ENCODE results near the gene RASD1.

Gene RASD1

GRCh38 chr17:17527534-17527933 is 31.3 kb upstream of the RASD1 start:
- no peak for DNase-seq (ENCODE audit: low read depth in 2 of 2)

- DNase-seq (ENCODE audit: low read depth in 2 of 2), result no peak
Measured at GRCh38 chr17:17526369-17526768, 30.2 kb upstream of the RASD1 start.

GRCh38 chr17:17525956-17526355 is 29.8 kb upstream of the RASD1 start:
- DNase-seq (ENCODE audit: low read depth in 2 of 2), result no peak

GRCh38 chr17:17525311-17525710 is 29.1 kb upstream of the RASD1 start:
- no peak for DNase-seq (ENCODE audit: low read depth in 2 of 2)

GRCh38 chr17:17523731-17524490 is 27.7 kb upstream of the RASD1 start:
- DNase-seq (ENCODE audit: low read depth in 2 of 2), result no peak

- no peak for DNase-seq (ENCODE audit: low read depth in 2 of 2)
Measured at GRCh38 chr17:17523001-17523730, 27.0 kb upstream of the RASD1 start.

GRCh38 chr17:17520599-17521232 is 24.5 kb upstream of the RASD1 start:
- DNase-seq (ENCODE audit: low read depth in 2 of 2), result no peak

- DNase-seq (ENCODE audit: low read depth in 2 of 2), result no peak
Measured at GRCh38 chr17:17519886-17520285, 23.7 kb upstream of the RASD1 start.

GRCh38 chr17:17518951-17519350 is 22.8 kb upstream of the RASD1 start:
- DNase-seq (ENCODE audit: low read depth in 2 of 2), result no peak

GRCh38 chr17:17518014-17518413 is 21.8 kb upstream of the RASD1 start:
- no peak for DNase-seq (ENCODE audit: low read depth in 2 of 2)

- no peak for DNase-seq (ENCODE audit: low read depth in 2 of 2)
Measured at GRCh38 chr17:17516941-17517720, 20.9 kb upstream of the RASD1 start.

- no peak for DNase-seq (ENCODE audit: low read depth in 2 of 2)
Measured at GRCh38 chr17:17515934-17516930, 20.0 kb upstream of the RASD1 start.

- no peak for DNase-seq (ENCODE audit: low read depth in 2 of 2)
Measured at GRCh38 chr17:17514993-17515933, 19.1 kb upstream of the RASD1 start.

GRCh38 chr17:17514361-17514992 is 18.3 kb upstream of the RASD1 start:
- DNase-seq (ENCODE audit: low read depth in 2 of 2), result no peak

GRCh38 chr17:17513626-17514025 is 17.4 kb upstream of the RASD1 start:
- no peak for DNase-seq (ENCODE audit: low read depth in 2 of 2)

- DNase-seq (ENCODE audit: low read depth in 2 of 2), result no peak
Measured at GRCh38 chr17:17512866-17513265, 16.7 kb upstream of the RASD1 start.

GRCh38 chr17:17511881-17512858 is 16.0 kb upstream of the RASD1 start:
- DNase-seq (ENCODE audit: low read depth in 2 of 2), result no peak

GRCh38 chr17:17511293-17511741 is 15.1 kb upstream of the RASD1 start:
- DNase-seq (ENCODE audit: low read depth in 2 of 2), result no peak

All from stimulated activated CD8-positive, alpha-beta memory T cell treated with anti-CD3 and anti-CD28 coated beads, Interleukin-15, amount 100 ng/mL, for 48 hours (primary cell).